ENCODE results near the gene DLGAP1. TPM values are rescaled to one million over a fixed set of nuclear protein-coding genes. Genes with fewer than 3 reads are reported as not detected.

DLGAP1 gene
- total RNA-seq, 1 experiment from 2014 or later: 0.39 TPM

GRCh38 chr18:4232656-4233055 is 222.5 kb downstream of the DLGAP1 start:
- intact Hi-C loops (cut with micrococcal nuclease): no loop called here

GRCh38 chr18:4231260-4231659 is 223.8 kb downstream of the DLGAP1 start:
- Histone ChIP-seq H3K4me2 (ENCODE audit: low read length) (no peak overlapping the region), H3K27me3 (ENCODE audit: insufficient read depth, low read length) (no peaks in the 10 kb centered on the region), H4K20me1 (ENCODE audit: insufficient read depth) (no peaks in the 10 kb centered on the region; the same call in 1 of the 2 replicates), H3K9ac (ENCODE audit: low read length) (no peak overlapping the region), H2AFZ (ENCODE audit: low read depth, low read length, poor library complexity, severe bottlenecking) (no peak overlapping the region), H3K9me3 (ENCODE audit: control insufficient read depth in 1 of 2, insufficient read depth in 1 of 2, low read depth in 1 of 2, low read length in 2 of 2) (peaks cover 0 to 19% of the 10 kb centered on the region in 2 experiments; a peak in 2 of 4 replicates), H3K9me2 (ENCODE audit: insufficient read depth) (no peaks in the 10 kb centered on the region), H3K4me3 (replicated peaks in 1 of 2; ENCODE audit: low read depth in 1 of 2, low read length in 2 of 2) (no peak overlapping the region), H3K36me3 (ENCODE audit: control insufficient read depth in 1 of 2, insufficient read depth in 2 of 2, low read length in 2 of 2) (no peaks in the 10 kb centered on the region), H3K4me1 (ENCODE audit: control insufficient read depth in 1 of 2, insufficient read depth in 2 of 2, low read length in 2 of 2) (no peaks in the 10 kb centered on the region), H3K79me2 (ENCODE audit: insufficient read depth, low read length) (no peaks in the 10 kb centered on the region), H3K27ac (ENCODE audit: low read depth, low read length) (no peak overlapping the region)
- ChIA-PET CTCF (no interaction called here), POLR2A (no interaction called here), RAD21 (ENCODE audit: low non-redundant PET in 1 of 2, low total read pairs in 2 of 2, uncharacterized antibody in 2 of 2, unreplicated experiment in 2 of 2) (interaction anchor here in 1 of 2 experiments (0.6 kb wide), 1 partner anchor 949 kb away, joined by 7 read pairs; no protein-coding TSS in a partner anchor)
- no peak for DNase-seq (ENCODE audit: low read depth, low spot score)
- intact Hi-C loops (cut with micrococcal nuclease): no loop called here
- ATAC-seq: no peak
- no TSS peak for BruUV-seq (replicated peaks)
- no peak for TF ChIP-seq ELF1 (IDR thresholded peaks at IDR 0.05; ENCODE audit: borderline replicate concordance, low read depth)
- no peak for TF ChIP-seq EZH2 (IDR thresholded peaks at IDR 0.05)
- no peak for TF ChIP-seq ZFX (IDR thresholded peaks at IDR 0.05)
- no peak for TF ChIP-seq ATF3 (IDR thresholded peaks at IDR 0.05)
- TF ChIP-seq FOSL1 (IDR thresholded peaks at IDR 0.05; ENCODE audit: low read depth): no peak
- no peak for TF ChIP-seq POLR2AphosphoS5 (IDR thresholded peaks at IDR 0.05; ENCODE audit: low read depth, low read length)

More at GRCh38 chr18:4232656-4233055, 222.5 kb downstream of the DLGAP1 start:
- Histone ChIP-seq H3K9ac (ENCODE audit: low read length) (no peak overlapping the region), H2AFZ (ENCODE audit: low read depth, low read length, poor library complexity, severe bottlenecking) (no peak overlapping the region), H3K9me3 (ENCODE audit: control insufficient read depth in 1 of 2, insufficient read depth in 1 of 2, low read depth in 1 of 2, low read length in 2 of 2) (peaks cover 0 to 19% of the 10 kb centered on the region in 2 experiments; a peak in 2 of 4 replicates), H3K36me3 (ENCODE audit: control insufficient read depth in 1 of 2, insufficient read depth in 2 of 2, low read length in 2 of 2) (no peaks in the 10 kb centered on the region), H3K9me2 (ENCODE audit: insufficient read depth) (no peaks in the 10 kb centered on the region), H3K79me2 (ENCODE audit: insufficient read depth, low read length) (no peaks in the 10 kb centered on the region), H3K27me3 (ENCODE audit: insufficient read depth, low read length) (no peaks in the 10 kb centered on the region), H3K4me1 (ENCODE audit: control insufficient read depth in 1 of 2, insufficient read depth in 2 of 2, low read length in 2 of 2) (no peaks in the 10 kb centered on the region), H4K20me1 (ENCODE audit: insufficient read depth) (no peaks in the 10 kb centered on the region; the same call in 1 of the 2 replicates), H3K27ac (ENCODE audit: low read depth, low read length) (no peak overlapping the region), H3K4me3 (replicated peaks in 1 of 2; ENCODE audit: low read depth in 1 of 2, low read length in 2 of 2) (no peak overlapping the region), H3K4me2 (ENCODE audit: low read length) (no peak overlapping the region)
- ATAC-seq: no peak
- RAD21 ChIA-PET (ENCODE audit: low non-redundant PET in 1 of 2, low total read pairs in 2 of 2, uncharacterized antibody in 2 of 2, unreplicated experiment in 2 of 2): no interaction called here
- CTCF ChIA-PET: no interaction called here
- TF ChIP-seq SIN3A (IDR thresholded peaks at IDR 0.05; ENCODE audit: low read depth) (no peak), EGR1 (IDR thresholded peaks at IDR 0.05; ENCODE audit: low read depth) (no peak), ZFX (IDR thresholded peaks at IDR 0.05) (no peak), POLR2A (IDR thresholded peaks at IDR 0.05; ENCODE audit: borderline replicate concordance, extremely low read depth, insufficient read depth, insufficient read length) (no peak), TCF7L2 (IDR thresholded peaks at IDR 0.05; ENCODE audit: borderline replicate concordance, extremely low read depth, insufficient read depth, insufficient read length) (no peak)
- DNase-seq (ENCODE audit: low read depth, low spot score): no peak
- POLR2A ChIA-PET: no interaction called here
- no TSS peak for BruUV-seq (replicated peaks)

All from HCT116 (cell line).